Mammary epithelial cell (primary cell): ENCODE measurements around the gene SNRPD3.
"Not testable (repeated sequence)": the region's sequence is repeated elsewhere in the genome, so short reads cannot be mapped to it uniquely, and the experiment has no call there.

Experiments
- EZH2 ChIP-seq: IDR thresholded peaks from 2 replicates; pipeline ENCODE4 v1.6.1; 2012; ENCODE audit warnings: low read length, inconsistent platforms, borderline replicate concordance
- TF ChIP-seq, protein P1 (sequence below), 2 donors: IDR thresholded peaks in 1 of 2; conservative IDR thresholded peaks in 1 of 2; 2 replicates each; pipeline ENCODE4 v1.5.1; 2011 to 2012; ENCODE audit warnings: inconsistent platforms in 2 of 2, low read length in 2 of 2, mild to moderate bottlenecking in 2 of 2, control low read depth in 1 of 2, low read depth in 1 of 2; ENCODE audit not compliant: insufficient read depth in 1 of 2; ENCODE audit errors: extremely low read depth in 1 of 2

DNA sequence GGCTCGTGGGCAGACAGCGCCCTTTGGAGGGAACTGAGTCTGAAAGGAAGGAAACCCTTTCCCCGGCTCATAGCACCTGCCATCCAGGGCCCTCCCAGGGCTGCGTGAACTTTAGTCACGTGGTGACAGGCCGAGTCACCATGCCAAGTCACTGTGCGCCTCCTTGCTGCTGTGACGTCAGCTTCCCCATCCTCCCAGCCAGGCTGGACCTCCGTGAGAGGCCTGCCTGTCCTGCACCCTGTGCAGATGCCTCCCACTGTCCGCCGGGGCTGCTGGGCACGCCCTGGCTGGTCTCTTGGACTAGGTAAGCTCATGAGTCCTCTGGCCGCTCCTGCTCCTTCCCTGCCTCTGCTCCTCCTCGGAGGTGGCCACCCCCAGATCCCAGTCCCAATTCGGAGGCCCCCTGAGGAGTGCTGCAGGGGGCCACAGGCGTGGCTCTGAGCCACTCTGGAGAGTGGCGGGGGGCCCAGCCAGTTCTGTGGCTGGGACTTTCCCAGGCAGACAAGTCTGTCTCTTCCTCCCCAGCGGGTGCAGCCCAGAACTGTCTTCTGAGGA is 51.7 kb downstream of the SNRPD3 start:
- TF ChIP-seq, protein P1, sequence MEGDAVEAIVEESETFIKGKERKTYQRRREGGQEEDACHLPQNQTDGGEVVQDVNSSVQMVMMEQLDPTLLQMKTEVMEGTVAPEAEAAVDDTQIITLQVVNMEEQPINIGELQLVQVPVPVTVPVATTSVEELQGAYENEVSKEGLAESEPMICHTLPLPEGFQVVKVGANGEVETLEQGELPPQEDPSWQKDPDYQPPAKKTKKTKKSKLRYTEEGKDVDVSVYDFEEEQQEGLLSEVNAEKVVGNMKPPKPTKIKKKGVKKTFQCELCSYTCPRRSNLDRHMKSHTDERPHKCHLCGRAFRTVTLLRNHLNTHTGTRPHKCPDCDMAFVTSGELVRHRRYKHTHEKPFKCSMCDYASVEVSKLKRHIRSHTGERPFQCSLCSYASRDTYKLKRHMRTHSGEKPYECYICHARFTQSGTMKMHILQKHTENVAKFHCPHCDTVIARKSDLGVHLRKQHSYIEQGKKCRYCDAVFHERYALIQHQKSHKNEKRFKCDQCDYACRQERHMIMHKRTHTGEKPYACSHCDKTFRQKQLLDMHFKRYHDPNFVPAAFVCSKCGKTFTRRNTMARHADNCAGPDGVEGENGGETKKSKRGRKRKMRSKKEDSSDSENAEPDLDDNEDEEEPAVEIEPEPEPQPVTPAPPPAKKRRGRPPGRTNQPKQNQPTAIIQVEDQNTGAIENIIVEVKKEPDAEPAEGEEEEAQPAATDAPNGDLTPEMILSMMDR (conservative IDR thresholded peaks at IDR 0.05 in 1 of 2, IDR thresholded peaks at IDR 0.05 in 1 of 2; ENCODE audit: extremely low read depth in 1 of 2, insufficient read depth in 1 of 2, low read depth in 1 of 2, low read length in 2 of 2), result not testable (repeated sequence)
- TF ChIP-seq EZH2, result not testable (repeated sequence)
